ENCODE measurements around the gene ATR.
"Not testable (repeated sequence)": the region's sequence is repeated elsewhere in the genome, so short reads cannot be mapped to it uniquely, and the experiment has no call there.

ATR gene

GRCh38 chr3:142578329-142579223 is at the start of gene ATR:
ATR (minus strand) TSS chr3:142578733; CDS start chr3:142578704, 29 bp downstream.
- DNase-seq, result peak; percentile 92

- no peak for DNase-seq
Measured at GRCh38 chr3:142626971-142627370, 48.4 kb upstream of the ATR start.

GRCh38 chr3:142625153-142625440 is 46.6 kb upstream of the ATR start:
- DNase-seq, result no peak

- DNase-seq, result no peak
Measured at GRCh38 chr3:142624341-142625152, 46.0 kb upstream of the ATR start.

GRCh38 chr3:142623194-142623593 is 44.7 kb upstream of the ATR start:
- no peak for DNase-seq

GRCh38 chr3:142622405-142622804 is 43.9 kb upstream of the ATR start:
- DNase-seq, result no peak

- DNase-seq, result no peak
Measured at GRCh38 chr3:142618917-142619461, 40.5 kb upstream of the ATR start.

- DNase-seq, result no peak
Measured at GRCh38 chr3:142615171-142615570, 36.6 kb upstream of the ATR start.

- no peak for DNase-seq
Measured at GRCh38 chr3:142614059-142614626, 35.6 kb upstream of the ATR start.

GRCh38 chr3:142613491-142613890 is 35.0 kb upstream of the ATR start:
- DNase-seq, result no peak

- DNase-seq, result no peak
Measured at GRCh38 chr3:142611206-142611605, 32.7 kb upstream of the ATR start.

GRCh38 chr3:142609136-142609535 is 30.6 kb upstream of the ATR start:
- DNase-seq, result no peak

GRCh38 chr3:142608631-142609030 is 30.1 kb upstream of the ATR start:
- DNase-seq, result no peak

- DNase-seq, result no peak
Measured at GRCh38 chr3:142604940-142605339, 26.4 kb upstream of the ATR start.

GRCh38 chr3:142603386-142603705 is 24.8 kb upstream of the ATR start:
- not testable (repeated sequence) for DNase-seq

- no peak for DNase-seq
Measured at GRCh38 chr3:142602619-142603385, 24.3 kb upstream of the ATR start.

GRCh38 chr3:142601713-142602112 is 23.2 kb upstream of the ATR start:
- no peak for DNase-seq

GRCh38 chr3:142597906-142598305 is 19.4 kb upstream of the ATR start:
- no peak for DNase-seq

GRCh38 chr3:142596726-142597088 is 18.2 kb upstream of the ATR start:
- DNase-seq, result no peak

GRCh38 chr3:142595951-142596725 is 17.6 kb upstream of the ATR start, which contains the start of gene PLS1:
PLS1 (plus strand) TSS chr3:142596393; CDS start chr3:142664238, 67,845 bp downstream.
- DNase-seq, result peak; percentile 89

- peak; percentile 58 for DNase-seq
Measured at GRCh38 chr3:142595581-142595950, 17.0 kb upstream of the ATR start.

GRCh38 chr3:142595141-142595540 is 16.6 kb upstream of the ATR start:
- DNase-seq, result no peak

Data from DMS79 treated with DMSO at 0.1 percent for 48 hours (cell line).